ENCODE data around the gene USP50. TPM values are rescaled to one million over a fixed set of nuclear protein-coding genes. Genes with fewer than 3 reads are reported as not detected.
"Not testable (repeated sequence)": the region's sequence is repeated elsewhere in the genome, so short reads cannot be mapped to it uniquely, and the experiment has no call there.

Gene USP50
- total RNA-seq, 1 experiment from 2014 or later, result 0.57 TPM

GRCh38 chr15:50519740-50520425 is 26.6 kb downstream of the USP50 start:
- no peak for DNase-seq
- Histone ChIP-seq H3K4me3 (ENCODE audit: low read depth, low read length) (no peak overlapping the region), H3K9me3 (no peaks in the 10 kb centered on the region), H3K27me3 (replicated peaks; ENCODE audit: control insufficient read depth, insufficient read depth, low read length) (no peaks in the 10 kb centered on the region), H3K4me1 (no peaks in the 10 kb centered on the region), H3K36me3 (ENCODE audit: control insufficient read depth, insufficient read depth, low read length) (no peaks in the 10 kb centered on the region)
- no peak overlapping the region for H3K4me3 Mint-ChIP-seq (ENCODE audit: unreplicated experiment)
- no TSS peak for BruUV-seq (replicated peaks)
- H3K27me3 Mint-ChIP-seq (ENCODE audit: insufficient read depth, unreplicated experiment), result no peaks in the 10 kb centered on the region
- no peaks in the 10 kb centered on the region for H3K4me1 Mint-ChIP-seq (ENCODE audit: low read depth, unreplicated experiment)
- no peaks in the 10 kb centered on the region for H3K9me3 Mint-ChIP-seq (ENCODE audit: unreplicated experiment)
- ChIA-PET POLR2A (no interaction called here), CTCF (no interaction called here)
- TF ChIP-seq CTCF (IDR thresholded peaks at IDR 0.05; ENCODE audit: insufficient read depth in 1 of 2, low read depth in 1 of 2, low read length in 1 of 2, severe bottlenecking in 1 of 2, unreplicated experiment in 1 of 2), result no peak
- H3K27ac Mint-ChIP-seq (ENCODE audit: unreplicated experiment), result no peak overlapping the region
- no peaks in the 10 kb centered on the region for H3K36me3 Mint-ChIP-seq (ENCODE audit: insufficient read depth, unreplicated experiment)
- intact Hi-C loops (cut with micrococcal nuclease; ENCODE audit: unreplicated experiment), result no loop called here

GRCh38 chr15:50513001-50513400 is 33.5 kb downstream of the USP50 start:
- intact Hi-C loops (cut with micrococcal nuclease; ENCODE audit: unreplicated experiment), result no loop called here
- no peaks in the 10 kb centered on the region for H3K27me3 ChIP-seq (replicated peaks; ENCODE audit: control insufficient read depth, insufficient read depth, low read length)

GRCh38 chr15:50506121-50506520 is 40.3 kb downstream of the USP50 start:
- intact Hi-C loops (cut with micrococcal nuclease; ENCODE audit: unreplicated experiment), result no loop called here
- H3K27ac Mint-ChIP-seq (ENCODE audit: unreplicated experiment), result no peak overlapping the region
- H3K4me1 Mint-ChIP-seq (ENCODE audit: low read depth, unreplicated experiment), result no peaks in the 10 kb centered on the region
- POLR2A ChIA-PET, result no interaction called here
- no peaks in the 10 kb centered on the region for H3K9me3 Mint-ChIP-seq (ENCODE audit: unreplicated experiment)
- TF ChIP-seq CTCF (IDR thresholded peaks at IDR 0.05; ENCODE audit: insufficient read depth in 1 of 2, low read depth in 1 of 2, low read length in 1 of 2, severe bottlenecking in 1 of 2, unreplicated experiment in 1 of 2), result no peak
- BruUV-seq (replicated peaks), result no TSS peak
- CTCF ChIA-PET, result no interaction called here
- Histone ChIP-seq H3K27me3 (replicated peaks; ENCODE audit: control insufficient read depth, insufficient read depth, low read length) (no peaks in the 10 kb centered on the region), H3K4me3 (ENCODE audit: low read depth, low read length) (no peak overlapping the region), H3K36me3 (ENCODE audit: control insufficient read depth, insufficient read depth, low read length) (no peaks in the 10 kb centered on the region), H3K4me1 (no peaks in the 10 kb centered on the region), H3K9me3 (no peaks in the 10 kb centered on the region)
- DNase-seq, result no peak
- no peaks in the 10 kb centered on the region for H3K27me3 Mint-ChIP-seq (ENCODE audit: insufficient read depth, unreplicated experiment)
- H3K4me3 Mint-ChIP-seq (ENCODE audit: unreplicated experiment), result no peak overlapping the region
- peaks cover 37% of the 10 kb centered on the region for H3K36me3 Mint-ChIP-seq (ENCODE audit: insufficient read depth, unreplicated experiment)

More at GRCh38 chr15:50513001-50513400, 33.5 kb downstream of the USP50 start:
- peaks cover 6% of the 10 kb centered on the region for H3K36me3 Mint-ChIP-seq (ENCODE audit: insufficient read depth, unreplicated experiment)
- H3K27ac Mint-ChIP-seq (ENCODE audit: unreplicated experiment), result no peak overlapping the region
- no peaks in the 10 kb centered on the region for H3K9me3 Mint-ChIP-seq (ENCODE audit: unreplicated experiment)
- no peak for TF ChIP-seq CTCF (IDR thresholded peaks at IDR 0.05; ENCODE audit: insufficient read depth in 1 of 2, low read depth in 1 of 2, low read length in 1 of 2, severe bottlenecking in 1 of 2, unreplicated experiment in 1 of 2)
- no TSS peak for BruUV-seq (replicated peaks)
- CTCF ChIA-PET, result no interaction called here
- Histone ChIP-seq H3K4me1 (no peaks in the 10 kb centered on the region), H3K36me3 (ENCODE audit: control insufficient read depth, insufficient read depth, low read length) (no peaks in the 10 kb centered on the region), H3K4me3 (ENCODE audit: low read depth, low read length) (no peak overlapping the region), H3K9me3 (no peaks in the 10 kb centered on the region)
- no peaks in the 10 kb centered on the region for H3K4me1 Mint-ChIP-seq (ENCODE audit: low read depth, unreplicated experiment)
- H3K27me3 Mint-ChIP-seq (ENCODE audit: insufficient read depth, unreplicated experiment), result no peaks in the 10 kb centered on the region
- POLR2A ChIA-PET, result no interaction called here
- DNase-seq, result no peak
- no peak overlapping the region for H3K4me3 Mint-ChIP-seq (ENCODE audit: unreplicated experiment)

GRCh38 chr15:50505656-50506055 is 40.8 kb downstream of the USP50 start:
- H3K36me3 ChIP-seq (ENCODE audit: control insufficient read depth, insufficient read depth, low read length); H3K4me1 Mint-ChIP-seq (ENCODE audit: low read depth, unreplicated experiment); DNase-seq; H3K4me3 Mint-ChIP-seq (ENCODE audit: unreplicated experiment); H3K9me3 ChIP-seq; H3K4me1 ChIP-seq; CTCF ChIA-PET; H3K27ac Mint-ChIP-seq (ENCODE audit: unreplicated experiment); H3K27me3 ChIP-seq (replicated peaks; ENCODE audit: control insufficient read depth, insufficient read depth, low read length); POLR2A ChIA-PET; H3K9me3 Mint-ChIP-seq (ENCODE audit: unreplicated experiment); H3K27me3 Mint-ChIP-seq (ENCODE audit: insufficient read depth, unreplicated experiment); H3K4me3 ChIP-seq (ENCODE audit: low read depth, low read length); intact Hi-C loops (cut with micrococcal nuclease; ENCODE audit: unreplicated experiment); BruUV-seq (replicated peaks): not testable (repeated sequence)
- H3K36me3 Mint-ChIP-seq (ENCODE audit: insufficient read depth, unreplicated experiment), result peaks cover 41% of the 10 kb centered on the region

All from Caco-2 (cell line).